Fibroblast of the conjunctiva (primary cell): Measurements from ENCODE around the gene THRA.
"Not testable (repeated sequence)": the region's sequence is repeated elsewhere in the genome, so short reads cannot be mapped to it uniquely, and the experiment has no call there.

Experiments
- DNase-seq: peaks from one replicate; pipeline ENCODE4 v3.0.0-alpha.2; 2010; ENCODE audit warnings: low read depth

Gene THRA

DNA sequence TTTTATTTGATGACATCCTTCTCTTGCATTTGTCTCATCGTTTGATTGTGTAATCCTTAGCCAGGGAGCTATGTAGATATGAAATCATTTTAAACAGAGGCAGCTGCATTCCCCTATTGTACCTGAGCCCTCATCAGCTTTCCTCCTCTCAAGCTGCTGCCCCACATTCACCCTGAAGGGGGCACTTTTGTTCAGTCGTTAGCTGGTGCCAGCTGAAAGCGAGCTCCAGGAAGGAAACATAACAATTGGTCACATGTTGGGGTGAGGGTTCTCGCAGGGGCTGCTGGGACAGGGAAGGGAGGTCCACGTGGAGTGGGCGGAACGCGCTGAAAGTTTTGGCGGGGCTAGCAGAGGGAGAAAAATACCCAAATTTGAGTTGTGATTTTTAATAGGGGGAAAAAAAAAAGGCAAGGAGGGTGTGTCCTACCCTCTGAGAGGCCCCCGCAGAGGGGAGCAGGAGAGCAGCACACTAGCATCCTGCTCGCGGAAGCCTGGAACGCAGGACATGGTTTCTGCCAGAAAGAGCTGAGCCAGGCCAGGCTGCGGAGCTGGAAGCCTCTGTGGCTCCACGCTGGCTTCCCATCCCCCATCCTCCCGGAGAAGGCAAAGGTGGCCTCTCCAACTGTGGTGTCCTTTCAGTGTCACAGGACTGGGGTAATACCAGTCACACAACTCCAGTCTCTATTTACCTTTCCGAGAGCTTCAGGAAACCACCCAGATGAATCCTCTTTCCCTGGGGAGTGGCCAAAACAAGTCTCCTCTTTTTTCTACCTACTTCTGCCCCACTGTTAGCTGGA, 50.5 kb downstream of the THRA start:
- peak; percentile 95 for DNase-seq

- DNase-seq, result no peak
Measured at GRCh38 chr17:40113907-40114245, 51.1 kb downstream of the THRA start.

- no peak for DNase-seq
Measured at GRCh38 chr17:40115101-40115436, 52.3 kb downstream of the THRA start.

DNA sequence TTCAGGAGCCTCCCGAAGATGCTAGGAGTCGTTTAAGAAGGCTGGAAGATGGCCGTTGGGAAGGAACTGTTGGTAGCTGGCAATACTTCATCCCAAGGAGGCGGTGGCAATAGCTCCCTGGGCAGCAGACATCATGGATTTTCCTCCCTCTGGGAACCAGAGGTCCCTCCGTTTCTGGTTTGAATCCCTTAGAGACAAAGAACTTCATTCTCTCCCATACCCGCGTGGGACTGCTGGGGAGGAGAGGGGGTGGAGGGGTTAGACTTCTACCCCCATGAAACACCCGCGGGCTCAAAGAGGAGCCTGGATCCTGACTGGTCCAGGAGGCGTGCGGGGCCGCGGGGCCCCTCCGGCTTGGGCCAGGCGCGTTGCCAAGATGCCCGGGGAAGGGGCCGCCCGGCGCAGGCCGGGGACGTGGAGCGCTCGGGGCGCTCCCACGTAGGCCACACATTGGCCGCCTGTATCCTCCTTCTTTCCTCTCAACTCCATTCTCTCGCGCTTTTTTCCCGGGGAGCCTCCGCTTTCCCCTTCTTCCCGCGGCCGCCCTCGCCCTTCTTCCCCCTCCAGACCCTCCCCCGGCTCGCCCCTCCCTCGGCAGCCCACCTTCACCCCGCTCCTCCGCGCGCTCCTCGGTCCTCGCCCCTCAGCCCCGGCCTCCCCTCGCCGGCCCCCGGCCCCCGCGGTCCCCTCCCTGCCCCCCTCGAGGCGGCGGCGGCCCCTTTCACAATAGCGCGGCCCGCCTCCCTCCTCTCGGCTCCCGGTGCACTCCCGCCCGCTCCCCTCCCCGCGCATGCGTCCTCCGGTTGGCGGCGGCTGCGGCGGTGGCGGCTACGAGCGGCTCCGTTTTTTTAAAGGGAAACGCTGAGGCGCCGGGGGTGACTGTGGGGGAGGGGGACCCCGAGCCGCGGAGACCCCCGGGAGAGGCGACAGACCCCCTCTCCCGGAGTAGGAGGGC, 58.7 kb downstream of the THRA start, which contains the start of gene MSL1:
Gene MSL1, plus strand, starts transcription at position 791 of the 955 bp plus-strand sequence. CDS start 642 bp downstream, outside the sequence.
- peak; percentile 67 for DNase-seq

- DNase-seq, result no peak
Measured at GRCh38 chr17:40122136-40122998, 59.6 kb downstream of the THRA start.

DNA sequence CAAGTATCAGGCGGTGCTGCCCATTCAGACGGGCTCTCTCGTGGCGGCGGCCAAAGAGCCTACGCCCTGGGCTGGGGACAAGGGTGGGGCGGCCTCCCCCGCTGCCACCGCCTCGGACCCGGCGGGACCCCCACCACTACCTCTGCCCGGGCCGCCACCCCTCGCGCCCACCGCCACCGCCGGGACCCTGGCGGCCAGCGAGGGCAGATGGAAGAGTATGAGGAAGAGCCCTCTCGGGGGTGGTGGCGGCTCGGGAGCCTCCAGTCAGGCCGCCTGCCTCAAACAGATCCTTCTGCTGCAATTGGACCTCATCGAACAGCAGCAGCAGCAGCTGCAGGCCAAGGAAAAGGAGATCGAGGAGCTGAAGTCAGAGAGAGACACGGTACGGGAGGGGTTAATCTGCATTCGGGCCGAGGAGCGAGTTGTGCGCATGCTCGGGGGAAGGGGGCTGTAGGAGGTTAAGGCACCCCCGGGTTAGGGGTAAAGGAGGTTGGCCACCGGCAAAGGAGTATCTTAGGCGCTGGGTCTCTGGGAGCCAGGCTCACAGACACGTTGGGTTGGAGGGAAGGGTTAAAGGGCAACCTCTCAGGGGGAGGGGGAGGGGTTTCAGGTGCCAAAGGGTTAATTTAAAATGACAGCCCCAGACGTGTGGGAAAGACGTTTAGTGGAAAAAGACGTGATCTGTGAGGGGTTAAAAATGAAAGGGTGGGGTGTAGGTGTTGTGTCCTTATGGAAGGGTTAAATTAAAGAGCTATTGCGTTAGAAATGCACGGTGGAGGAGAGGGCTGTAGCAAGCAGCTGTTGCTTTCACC, 60.4 kb downstream of the THRA start:
- no peak for DNase-seq

GRCh38 chr17:40123811-40124114, 61.0 kb downstream of the THRA start:
- DNase-seq, result no peak

DNA sequence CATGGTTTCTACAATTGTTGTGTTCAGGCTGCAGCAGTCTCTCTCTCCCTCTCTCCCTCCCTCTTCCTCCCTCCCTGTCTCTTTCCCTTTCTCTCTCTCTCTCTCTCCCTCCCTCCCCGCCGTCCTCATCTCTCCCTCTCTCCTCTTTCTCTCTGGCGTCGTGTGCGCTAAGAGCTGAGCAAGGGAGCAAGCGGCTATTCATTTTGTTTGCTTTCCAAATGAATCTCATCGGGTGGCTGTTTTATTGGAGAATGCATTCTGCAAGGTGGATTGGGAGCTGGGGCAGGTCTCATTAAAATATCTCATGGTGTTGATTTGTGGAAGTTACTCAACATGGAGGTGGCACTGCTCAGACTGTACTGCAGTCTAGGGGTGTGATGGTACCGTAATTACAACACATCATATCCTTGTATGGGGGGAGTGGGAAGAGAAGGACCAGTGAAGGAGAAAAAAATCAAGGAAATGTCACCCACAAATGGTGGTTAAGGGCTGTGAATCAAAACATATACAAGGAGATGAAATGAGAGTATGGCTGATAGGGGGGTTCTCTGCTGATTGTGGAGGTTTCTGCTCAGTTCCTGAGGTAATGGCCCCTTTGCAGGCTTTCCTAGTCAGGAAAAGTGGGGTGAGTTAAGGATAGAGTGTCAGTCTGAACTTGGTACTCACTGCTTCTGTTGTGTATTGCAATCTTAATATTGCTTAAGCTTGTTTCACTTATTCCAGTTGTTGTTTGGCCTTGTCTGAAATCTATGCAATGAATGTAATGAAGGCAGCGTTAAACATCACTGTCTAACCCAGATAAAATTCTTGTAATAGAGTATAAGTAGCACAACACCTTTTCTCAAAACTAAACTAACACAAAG, 61.7 kb downstream of the THRA start:
- no peak for DNase-seq

DNA sequence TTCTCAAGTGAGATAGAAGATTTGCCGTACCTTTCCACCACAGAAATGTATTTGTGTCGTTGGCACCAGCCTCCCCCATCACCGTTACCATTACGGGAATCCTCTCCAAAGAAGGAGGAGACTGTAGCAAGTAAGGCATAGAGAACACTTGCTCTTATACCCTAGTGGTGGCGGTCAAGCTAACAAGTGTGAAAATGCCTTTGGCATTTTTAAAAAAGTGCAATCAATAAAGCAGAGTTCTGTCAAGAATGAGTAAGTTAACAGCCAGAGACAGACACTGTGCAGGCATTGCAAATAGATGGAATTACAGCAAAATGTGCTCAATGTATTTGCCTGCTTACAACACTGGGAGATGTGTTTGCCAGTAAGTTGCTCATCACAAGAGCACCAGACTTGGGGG, 66.7 kb downstream of the THRA start:
- no peak for DNase-seq

- DNase-seq, result no peak
Measured at GRCh38 chr17:40130352-40131042, 67.7 kb downstream of the THRA start.

DNA sequence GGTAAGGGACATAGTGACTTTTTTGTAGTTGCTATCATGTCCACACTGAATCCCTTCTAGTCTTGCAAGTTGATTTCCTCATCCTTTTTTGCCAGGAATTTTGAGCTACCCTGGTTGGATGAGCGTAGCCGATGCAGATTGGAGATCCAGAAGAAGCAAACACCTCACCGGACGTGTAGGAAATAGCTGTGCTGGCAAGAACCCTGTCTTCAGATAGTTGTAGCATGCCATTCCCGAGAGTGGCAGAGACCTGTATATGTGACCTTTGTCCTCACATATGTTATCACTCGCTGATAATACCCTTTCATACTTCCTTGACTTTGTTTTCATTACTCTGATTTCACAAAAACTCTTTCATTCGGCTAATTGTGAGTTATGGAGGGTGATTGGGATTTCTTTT, 71.4 kb downstream of the THRA start:
- no peak for DNase-seq

- DNase-seq, result no peak
Measured at GRCh38 chr17:40135817-40136216, 73.1 kb downstream of the THRA start.

GRCh38 chr17:40139566-40140058, 76.8 kb downstream of the THRA start:
- DNase-seq, result no peak

DNA sequence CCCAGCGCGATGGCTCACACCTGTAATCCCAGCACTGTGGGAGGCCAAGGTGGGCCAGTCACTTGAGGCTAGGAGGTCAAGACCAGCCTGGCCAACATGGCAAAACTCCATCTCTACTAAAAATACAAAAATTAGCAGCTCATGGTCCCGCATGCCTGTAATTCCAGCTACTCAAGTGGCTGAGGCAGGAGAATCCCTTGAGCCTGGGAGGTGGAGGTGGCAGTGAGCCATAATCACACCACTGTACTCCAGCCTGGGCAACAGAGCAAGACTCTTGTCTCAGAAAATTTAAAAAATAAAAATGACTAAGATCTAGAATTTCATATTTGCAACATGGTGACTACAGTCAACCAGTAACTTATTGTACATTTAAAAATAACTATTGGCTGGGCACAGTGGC, 80.4 kb downstream of the THRA start:
- not testable (repeated sequence) for DNase-seq
